K562 (cell line): ENCODE data around the gene DGCR2. TPM values are rescaled to one million over a fixed set of nuclear protein-coding genes. Genes with fewer than 3 reads are reported as not detected.
"Not testable (repeated sequence)": the region's sequence is repeated elsewhere in the genome, so short reads cannot be mapped to it uniquely, and the experiment has no call there.

Experiments used
- ATAC-seq: fragments of 200-7000 bp; cut with Tn5 transposase; 3 replicates; pipeline ENCODE4 v1.9.1; 2020; ENCODE audit warnings: moderate library complexity
- BruUV-seq: library from RNA; stranded (reverse); fragments of 400-500 nt; replicated peaks from 2 replicates; lab custom pipeline; 2021; lab: Mats Ljungman, UMichigan
- CTCF ChIA-PET: fragments of 300-600 bp; formaldehyde crosslinking; extraction: SDS; loops from one replicate; lab custom pipeline; 2021; ENCODE audit warnings: low intra/inter-chr PET ratio; lab: Yijun Ruan, JAX
- POLR2A ChIA-PET: fragments of 300-600, 350-650 bp; sonication (Branson Sonifier 250); formaldehyde crosslinking; extraction: SDS; loops from one replicate; lab custom pipeline; 2021; ENCODE audit warnings: antibody characterized with exemption, inconsistent platforms; lab: Yijun Ruan, JAX
- DNase-seq, 4 experiments: peaks; one replicate each; pipeline versions ENCODE4 v3.0.0 to v3.0.0-alpha.2; 2011 to 2018; ENCODE audit warnings: low spot score in 3 of 4, mixed read lengths in 3 of 4; ENCODE audit errors: extremely low read depth in 1 of 4
- FAIRE-seq: peaks from 2 replicates; lab custom pipeline; 2011; peaks lifted over from hg19 to GRCh38; lab: Jason Lieb, UNC
- H2AFZ ChIP-seq: 2 replicates; pipeline ENCODE4 v1.6.0; 2011; ENCODE audit warnings: low read depth, low read length, control low read depth, inconsistent platforms
- H3K27ac ChIP-seq: fragments of 200-600 bp; 3 replicates; pipeline ENCODE4 v1.8.0; 2011; ENCODE audit warnings: low read depth, mild to moderate bottlenecking, control low read depth, inconsistent platforms, low read length, moderate library complexity, mixed read lengths; ENCODE audit errors: extremely low read depth
- H3K27me3 ChIP-seq, 2 experiments: fragments of 300-600 bp in 1 of 2; 2 replicates in 1 of 2; 3 replicates in 1 of 2; pipeline versions ENCODE4 v1.6.0 to v1.8.0; 2011; ENCODE audit warnings: inconsistent platforms in 2 of 2, low read length in 2 of 2, mild to moderate bottlenecking in 1 of 2, mixed read lengths in 1 of 2, moderate library complexity in 1 of 2; ENCODE audit not compliant: control insufficient read depth in 2 of 2, insufficient read depth in 2 of 2
- H3K36me3 ChIP-seq: fragments of 300-600 bp; 3 replicates; pipeline ENCODE4 v1.8.0; 2011; ENCODE audit warnings: mild to moderate bottlenecking, low read length, inconsistent platforms; ENCODE audit not compliant: control insufficient read depth, insufficient read depth
- H3K4me1 ChIP-seq, 2 experiments: fragments of 200-600 bp in 1 of 2; replicated peaks in 1 of 2; 2 replicates in 1 of 2; 3 replicates in 1 of 2; pipeline versions ENCODE4 v1.5.1 to v1.8.0; 2011; ENCODE audit warnings: inconsistent platforms in 2 of 2, low read length in 2 of 2, mild to moderate bottlenecking in 1 of 2, mixed read lengths in 1 of 2, moderate library complexity in 1 of 2; ENCODE audit not compliant: control insufficient read depth in 2 of 2, insufficient read depth in 2 of 2
- H3K4me2 ChIP-seq: 2 replicates; pipeline ENCODE4 v1.6.1; 2011; ENCODE audit warnings: low read length, control low read depth, inconsistent platforms, mixed read lengths; ENCODE audit not compliant: insufficient read depth
- H3K4me3 ChIP-seq: fragments of 200-600 bp; sonication (generic), shearing (Covaris generic); 2 replicates; pipeline ENCODE4 v1.5.1; 2016; ENCODE audit warnings: control low read depth, inconsistent platforms
- H3K79me2 ChIP-seq: fragments of 200-600 bp; 3 replicates; pipeline ENCODE4 v1.8.0; 2011; ENCODE audit warnings: low read length, inconsistent platforms; ENCODE audit not compliant: control insufficient read depth, insufficient read depth
- H3K9ac ChIP-seq, 2 experiments: 2 replicates each; pipeline versions ENCODE4 v1.6.0 to v1.6.1; 2011; ENCODE audit warnings: low read depth in 2 of 2, low read length in 2 of 2, control low read depth in 1 of 2, inconsistent platforms in 1 of 2, mild to moderate bottlenecking in 1 of 2, mixed read lengths in 1 of 2; ENCODE audit not compliant: insufficient read depth in 1 of 2
- H3K9me1 ChIP-seq: one replicate; pipeline ENCODE4 v1.6.0; 2011; ENCODE audit warnings: inconsistent platforms, mild to moderate bottlenecking, low read length, moderate library complexity; ENCODE audit not compliant: control insufficient read depth, insufficient read depth
- H3K9me3 ChIP-seq: replicated peaks from 2 replicates; pipeline ENCODE4 v1.5.1; 2011; ENCODE audit warnings: low read depth, low read length, inconsistent platforms; ENCODE audit not compliant: control insufficient read depth, insufficient read depth
- H4K20me1 ChIP-seq: replicated peaks from 2 replicates; pipeline ENCODE4 v1.6.1; 2011; ENCODE audit warnings: low read length, inconsistent platforms, mixed read lengths; ENCODE audit not compliant: control insufficient read depth, insufficient read depth
- CBX2 ChIP-seq: fragments of 200-600 bp; sonication (generic); IDR thresholded peaks from one replicate; pipeline ENCODE4 v1.6.1; 2012; ENCODE audit warnings: mild to moderate bottlenecking, low read length, inconsistent platforms; ENCODE audit not compliant: insufficient read depth, poor library complexity, severe bottlenecking
- CBX8 ChIP-seq: fragments of 200-600 bp; sonication (generic); IDR thresholded peaks from 2 replicates; pipeline ENCODE4 v1.6.1; 2012; ENCODE audit warnings: borderline replicate concordance, mixed run types, low read depth, mild to moderate bottlenecking, moderate library complexity, mixed read lengths, low read length, control low read depth, inconsistent platforms; ENCODE audit not compliant: poor library complexity, severe bottlenecking; ENCODE audit errors: extremely low read depth
- EZH2 ChIP-seq: IDR thresholded peaks from 2 replicates; pipeline ENCODE4 v1.6.1; 2012; ENCODE audit warnings: low read depth, mild to moderate bottlenecking, inconsistent platforms, low read length, borderline replicate concordance
- KLF1 ChIP-seq: fragments of 450-650 bp; IDR thresholded peaks from 2 replicates; pipeline ENCODE4 v1.6.1; 2016; ENCODE audit warnings: missing genetic modification characterization, missing compliant biosample characterization
- ZNF121 ChIP-seq: sonication (generic); formaldehyde crosslinking; conservative IDR thresholded peaks from 2 replicates; pipeline ENCODE4 v1.8.0; 2022; ENCODE audit warnings: missing genetic modification reagents
- ZNF263 ChIP-seq: sonication (generic); formaldehyde crosslinking; IDR thresholded peaks from 2 replicates; pipeline ENCODE4 v1.8.0; 2022; ENCODE audit warnings: mild to moderate bottlenecking, missing genetic modification reagents, borderline replicate concordance
- WGBS: fragments of 100-300 bp; shearing (Covaris generic); methylation state at CpG from one replicate; pipeline ENCODE4 v1.1.6; 2016; ENCODE audit warnings: low coverage, mixed read lengths; ENCODE audit not compliant: insufficient coverage; ENCODE audit errors: missing lambda C conversion rate; 5-methylcytosine and 5-hydroxymethylcytosine counted together
- in situ Hi-C: fragments of 300-500 bp; cut with MboI; formaldehyde crosslinking; loops from 4 replicates; pipeline ENCODE4 v1.15.0; 2018; ENCODE audit warnings: inconsistent platforms, mixed read lengths
- intact Hi-C: fragments of 100-400 bp; cut with micrococcal nuclease; formaldehyde crosslinking; loops from 2 replicates; pipeline ENCODE4 v1.14.2; 2022
- polyA plus RNA-seq, 8 experiments: library from polyadenylated mRNA; depleted of rRNA in 4 of 8; stranded (reverse) in 5 of 8; unstranded in 3 of 8; fragments of >200 nt; fragmentation: Nextera tagmentation in 2 of 8; fragmentation: Illumina TruSeq in 1 of 8; extraction: Ambion mirVana in 2 of 8; extraction: Trizol in 1 of 8; gene quantifications; 2 replicates each; pipeline versions ENCODE4 v1.2.1 to v1.2.3, GENCODE V29; 2011 to 2014; ENCODE audit warnings: inconsistent platforms in 1 of 8, missing spikeins in 1 of 8
- total RNA-seq, 7 experiments: library from RNA; depleted of rRNA in 6 of 7; stranded (reverse); fragments of >200 nt in 6 of 7; fragmentation: Illumina TruSeq in 2 of 7; extraction: Trizol in 2 of 7; gene quantifications; 2 replicates each; pipeline versions ENCODE4 v1.2.1 to v1.2.3, GENCODE V29; 2011 to 2021; ENCODE audit warnings: low replicate concordance in 1 of 7

DGCR2 gene
- total and polyA plus RNA-seq, 9 of the 15 experiments (the other 6 are each of a cell fraction or from before 2014, with no cell fraction given): 0.69 to 101 (median 56.4) TPM

DNA sequence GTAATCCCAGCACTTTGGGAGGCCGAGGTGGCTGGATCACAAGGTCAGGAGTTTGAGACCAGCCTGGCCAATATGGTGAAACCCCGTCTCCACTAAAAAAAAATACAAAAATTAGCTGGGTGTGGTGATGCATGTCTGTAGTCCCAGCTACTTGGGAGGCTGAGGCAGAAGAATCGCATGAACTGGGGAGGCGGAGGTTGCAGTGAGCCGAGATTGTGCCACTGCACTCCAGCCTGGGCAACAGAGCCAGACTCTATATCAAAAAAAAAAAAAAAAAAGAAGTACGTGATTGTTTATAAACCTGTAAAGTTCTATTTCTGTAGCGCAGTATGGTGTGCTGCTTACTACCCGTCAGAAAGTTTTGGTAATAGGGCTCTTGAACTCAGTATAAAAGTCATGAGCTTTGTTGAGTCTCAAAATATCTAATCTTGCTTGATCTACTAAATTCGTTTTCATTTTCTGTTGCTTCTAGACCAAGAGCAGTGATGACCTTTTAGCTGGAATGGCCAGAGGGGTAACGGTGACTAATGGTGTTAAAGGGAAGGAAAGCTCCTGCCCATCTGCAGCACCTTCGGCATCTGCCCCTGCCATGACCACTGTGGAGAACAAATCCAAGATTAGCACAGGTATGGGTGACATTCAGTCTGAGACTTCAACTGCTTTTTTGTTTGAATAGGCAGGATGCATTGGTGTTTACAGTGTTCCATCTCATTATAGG lies 108.2 kb downstream of the DGCR2 start:
- CTCF ChIA-PET: interaction anchor here (0.6 to 0.8 kb wide), 2 partner anchors 9 to 13 kb away, joined by 3 read pairs; no protein-coding TSS in a partner anchor
- H3K9me1 ChIP-seq, H3K79me2 ChIP-seq, H3K36me3 ChIP-seq, ATAC-seq, H3K9ac ChIP-seq, H2AFZ ChIP-seq, H3K4me2 ChIP-seq, H3K9me3 ChIP-seq, in situ Hi-C loops, BruUV-seq, intact Hi-C loops, H3K4me3 ChIP-seq, FAIRE-seq, H3K27ac ChIP-seq, H3K4me1 ChIP-seq: not testable (repeated sequence)
- TF ChIP-seq EZH2 (0 out of 2 replicates have a peak, but pooled peaks have one; percentile 42), ZNF263 (CRISPR knock-in tag) (0 out of 2 replicates have a peak, but pooled peaks have one; percentile 24), KLF1 (tag) (0 out of 2 replicates have a peak, but pooled peaks have one; percentile 18), CBX8 (peak; percentile 78), CBX2 (peak; percentile 71), ZNF121 (CRISPR knock-in tag) (peak; percentile 60)
- POLR2A ChIA-PET: interaction anchor here (0.6 to 1.3 kb wide), 4 partner anchors 10 to 492 kb away, joined by 3 to 4 read pairs (median 4); no protein-coding TSS in a partner anchor
- peaks cover 39 to 50% of the 10 kb centered on the region in 2 experiments for H3K27me3 ChIP-seq
- peak in 1 of 4 experiments; percentile 15 for DNase-seq
- peaks cover 16% of the 10 kb centered on the region; the same call in 1 of the 2 replicates for H4K20me1 ChIP-seq
- WGBS: 4% methylated on average over 11 of the region's 11 CpGs

DNA sequence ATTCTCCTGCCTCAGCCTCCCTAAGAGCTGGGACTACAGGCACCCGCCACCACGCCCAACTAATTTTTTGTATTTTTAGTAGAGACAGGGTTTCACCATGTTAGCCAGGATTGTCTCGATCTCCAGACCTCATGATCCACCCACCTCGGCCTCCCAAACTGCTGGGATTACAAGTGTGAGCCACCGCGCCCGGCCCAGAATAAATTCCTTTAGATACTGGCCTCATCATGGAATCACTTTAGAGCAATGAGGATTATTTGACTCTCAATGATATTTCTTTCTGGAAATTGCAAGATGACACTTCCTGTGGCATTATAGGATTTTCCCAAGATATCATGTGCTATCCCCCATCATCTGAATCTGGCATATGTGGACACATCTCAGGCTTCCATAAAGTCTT lies 108.8 kb downstream of the DGCR2 start:
- H3K4me1 ChIP-seq, FAIRE-seq, BruUV-seq, ATAC-seq, H3K9me3 ChIP-seq, in situ Hi-C loops, H3K36me3 ChIP-seq, H3K9me1 ChIP-seq, H3K79me2 ChIP-seq, H3K9ac ChIP-seq, intact Hi-C loops, H2AFZ ChIP-seq, H3K27ac ChIP-seq, DNase-seq, H3K4me2 ChIP-seq, H3K4me3 ChIP-seq: not testable (repeated sequence)
- H3K27me3 ChIP-seq: peaks cover 33 to 43% of the 10 kb centered on the region in 2 experiments
- ChIA-PET CTCF (interaction anchor here (0.6 kb wide), 1 partner anchor 9 kb away, joined by 3 read pairs; no protein-coding TSS in a partner anchor), POLR2A (interaction anchor here (0.6 to 1.8 kb wide), 5 partner anchors 10 to 493 kb away, joined by 3 to 6 read pairs (median 4); no protein-coding TSS in a partner anchor)
- 25% methylated on average over 7 of the region's 7 CpGs for WGBS
- peaks cover 11% of the 10 kb centered on the region; the same call in 1 of the 2 replicates for H4K20me1 ChIP-seq
